ENCODE data around the gene KIF3B.

- TF ChIP-seq EZH2phosphoT487 (IDR thresholded peaks at IDR 0.05; ENCODE audit: borderline replicate concordance, low read depth, low read length), result no peak
- TF ChIP-seq CTCF (conservative IDR thresholded peaks at IDR 0.05; ENCODE audit: low read length), result no peak
These were observed 16.6 kb downstream of the KIF3B start for GRCh38 chr20:32294071-32294470.
